B cell (primary cell): ENCODE data around the gene NUP210L. TPM values are rescaled to one million over a fixed set of nuclear protein-coding genes. Genes with fewer than 3 reads are reported as not detected.
"Not testable (repeated sequence)": the region's sequence is repeated elsewhere in the genome, so short reads cannot be mapped to it uniquely, and the experiment has no call there.

Source experiments
- ATAC-seq: fragments of 200-7000 bp; cut with Tn5 transposase; one replicate; pipeline ENCODE4 v1.10.0; 2021; ENCODE audit warnings: low read depth, mild to moderate bottlenecking, moderate number of reproducible peaks, moderate library complexity
- CTCF ChIA-PET: fragments of 350-600 bp; sonication (Branson Sonifier 250); formaldehyde crosslinking; loops from one replicate; lab custom pipeline; 2021; ENCODE audit warnings: antibody characterized with exemption, inconsistent platforms; lab: Charles Lee
- POLR2A ChIA-PET: fragments of 350-600 bp; sonication (Branson Sonifier 250); formaldehyde crosslinking; loops from one replicate; lab custom pipeline; 2021; ENCODE audit warnings: antibody characterized with exemption; lab: Charles Lee
- DNase-seq: peaks from one replicate; pipeline ENCODE4 v3.0.0; 2013
- H2AFZ ChIP-seq: 2 replicates; pipeline ENCODE4 v1.6.1; 2012; ENCODE audit warnings: mild to moderate bottlenecking, low read depth, low read length; ENCODE audit not compliant: insufficient read depth, poor library complexity, severe bottlenecking
- H3K27ac ChIP-seq, 2 donors: 1 replicate in 1 of 2; 2 replicates in 1 of 2; pipeline ENCODE4 v1.5.1; 2012 to 2013; ENCODE audit warnings: low read length in 2 of 2, mild to moderate bottlenecking in 2 of 2, moderate library complexity in 1 of 2
- H3K27me3 ChIP-seq, 4 experiments: fragments of 200-600 bp in 1 of 4; sonication (generic) in 1 of 4; replicated peaks in 1 of 4; 1 replicate in 2 of 4; 2 replicates in 2 of 4; pipeline versions ENCODE4 v1.6.1 to v1.7.0; 2013 to 2016; ENCODE audit warnings: low read length in 3 of 4, mild to moderate bottlenecking in 2 of 4, mixed read lengths in 1 of 4, moderate library complexity in 1 of 4; ENCODE audit not compliant: insufficient read depth in 4 of 4, control insufficient read depth in 3 of 4; ENCODE audit errors: control extremely low read depth in 1 of 4
- H3K36me3 ChIP-seq, 2 experiments: replicated peaks in 1 of 2; 1 replicate in 1 of 2; 2 replicates in 1 of 2; pipeline versions ENCODE4 v1.6.1 to v1.7.1; 2013; ENCODE audit warnings: low read length in 1 of 2; ENCODE audit not compliant: insufficient read depth in 2 of 2, control insufficient read depth in 1 of 2; ENCODE audit errors: control extremely low read depth in 1 of 2, extremely low read depth in 1 of 2
- H3K4me1 ChIP-seq, 2 donors: fragments of 200-600 bp in 1 of 2; sonication (generic) in 1 of 2; 1 replicate in 1 of 2; 2 replicates in 1 of 2; pipeline versions ENCODE4 v1.5.1 to v1.6.1; 2013 to 2017; ENCODE audit warnings: low read length in 2 of 2; ENCODE audit not compliant: control insufficient read depth in 2 of 2, insufficient read depth in 2 of 2
- H3K4me2 ChIP-seq: replicated peaks from 2 replicates; pipeline ENCODE3; 2012; ENCODE audit warnings: mild to moderate bottlenecking, low read depth, low read length; ENCODE audit not compliant: poor library complexity, severe bottlenecking
- H3K4me3 ChIP-seq, 5 experiments: fragments of 200-600 bp in 1 of 5; sonication (generic) in 1 of 5; 1 replicate in 3 of 5; 2 replicates in 2 of 5; pipeline versions ENCODE4 v1.5.1 to v1.7.0; 2011 to 2016; ENCODE audit warnings: low read length in 4 of 5, mild to moderate bottlenecking in 4 of 5, low read depth in 2 of 5, control low read depth in 1 of 5, moderate library complexity in 1 of 5; ENCODE audit not compliant: insufficient read depth in 1 of 5; ENCODE audit errors: control extremely low read depth in 1 of 5, extremely low read depth in 1 of 5
- H3K79me2 ChIP-seq: fragments of 200-600 bp; sonication (generic); one replicate; pipeline ENCODE4 v1.6.0; 2016; ENCODE audit warnings: low read length; ENCODE audit not compliant: control insufficient read depth, insufficient read depth
- H3K9ac ChIP-seq: fragments of 200-600 bp; sonication (generic); 2 replicates; pipeline ENCODE4 v1.6.1; 2017; ENCODE audit warnings: mild to moderate bottlenecking, low read length, moderate library complexity
- H3K9me3 ChIP-seq, 3 donors: one replicate each; pipeline versions ENCODE4 v1.6.1 to v1.7.1; 2013; ENCODE audit warnings: low read length in 2 of 3; ENCODE audit not compliant: control insufficient read depth in 2 of 3, insufficient read depth in 1 of 3; ENCODE audit errors: control extremely low read depth in 1 of 3
- H4K20me1 ChIP-seq: 2 replicates; pipeline ENCODE4 v1.6.0; 2012; ENCODE audit warnings: mild to moderate bottlenecking, low read length; ENCODE audit not compliant: insufficient read depth, control insufficient read depth, poor library complexity, severe bottlenecking
- H3K27ac Mint-ChIP-seq: one replicate; pipeline ENCODE4 v1.8.0; 2021; ENCODE audit warnings: mixed read lengths
- H3K27me3 Mint-ChIP-seq: one replicate; pipeline ENCODE4 v1.8.0; 2021; ENCODE audit warnings: mixed read lengths
- H3K4me1 Mint-ChIP-seq: one replicate; pipeline ENCODE4 v1.8.0; 2021; ENCODE audit warnings: mixed read lengths
- H3K4me3 Mint-ChIP-seq: one replicate; pipeline ENCODE4 v1.8.0; 2021; ENCODE audit warnings: mixed read lengths
- H3K9me3 Mint-ChIP-seq: one replicate; pipeline ENCODE4 v1.8.0; 2022; ENCODE audit warnings: mixed read lengths; ENCODE audit not compliant: insufficient read depth
- CTCF ChIP-seq: fragments of 200-600 bp; IDR thresholded peaks from one replicate; pipeline ENCODE4 v1.8.0; 2022; ENCODE audit warnings: antibody characterized with exemption, mild to moderate bottlenecking
- EZH2 ChIP-seq: IDR thresholded peaks from 2 replicates; pipeline ENCODE4 v1.6.1; 2012; ENCODE audit warnings: borderline replicate concordance, low read depth, mild to moderate bottlenecking, moderate library complexity, low read length; ENCODE audit not compliant: insufficient read depth, poor library complexity, severe bottlenecking
- WGBS: methylation state at CpG from one replicate; pipeline ENCODE4 v1.1.5; 2013; ENCODE audit warnings: missing lambda C conversion rate; ENCODE audit not compliant: insufficient coverage; 5-methylcytosine and 5-hydroxymethylcytosine counted together
- intact Hi-C: fragments of 100-400 bp; cut with micrococcal nuclease; formaldehyde crosslinking; loops from one replicate; pipeline ENCODE4 v1.10.0; 2022
- polyA plus RNA-seq: library from polyadenylated mRNA; depleted of rRNA; stranded (reverse); fragments of >200 nt; gene quantifications from 2 replicates; pipeline ENCODE4 v1.2.3, GENCODE V29; 2012
- total RNA-seq, 2 donors: library from RNA; stranded (reverse); fragments of 120-200 nt in 1 of 2; gene quantifications; 1 replicate in 1 of 2; 2 replicates in 1 of 2; pipeline versions ENCODE4 v1.2.3 to v1.2.4, GENCODE V29; 2013 to 2022

NUP210L gene
- total and polyA plus RNA-seq, 2 donors (not counting 1 experiment from before 2014, with no cell fraction given), result 0.04 to 0.20 TPM

- Mint-ChIP-seq H3K4me3 (no peak overlapping the region), H3K4me1 (no peaks in the 10 kb centered on the region), H3K27me3 (no peaks in the 10 kb centered on the region), H3K9me3 (no peaks in the 10 kb centered on the region), H3K27ac (no peak overlapping the region)
- ChIA-PET POLR2A (interaction anchor here (0.7 kb wide), 1 partner anchor 129 kb away, joined by 6 read pairs; no protein-coding TSS in a partner anchor), CTCF (no interaction called here)
- Histone ChIP-seq H3K4me3 (no peak overlapping the region), H3K27ac (no peak overlapping the region), H2AFZ (no peak overlapping the region), H3K9me3 (no peaks in the 10 kb centered on the region), H3K79me2 (no peaks in the 10 kb centered on the region), H4K20me1 (no peaks in the 10 kb centered on the region), H3K4me2 (no peak overlapping the region), H3K4me1 (no peaks in the 10 kb centered on the region), H3K36me3 (no peaks in the 10 kb centered on the region), H3K9ac (no peak overlapping the region), H3K27me3 (no peaks in the 10 kb centered on the region)
- no peak for DNase-seq
- intact Hi-C loops, result no loop called here
- no peak for TF ChIP-seq EZH2
- TF ChIP-seq CTCF, result no peak
- ATAC-seq, result no peak
- WGBS, result 100% methylated on average over 1 of the region's 2 CpGs
These were observed 21.6 kb downstream of the NUP210L start for GRCh38 chr1:154133256-154133655.

GRCh38 chr1:154129391-154129970 is 25.4 kb downstream of the NUP210L start:
- H3K4me3 Mint-ChIP-seq, result no peak overlapping the region
- H3K79me2 ChIP-seq, result no peaks in the 10 kb centered on the region
- H3K4me2 ChIP-seq, result no peak overlapping the region
- ChIA-PET POLR2A (no interaction called here), CTCF (no interaction called here)
- H3K4me1 ChIP-seq, result no peaks in the 10 kb centered on the region
- H3K36me3 ChIP-seq, result no peaks in the 10 kb centered on the region
- no peaks in the 10 kb centered on the region for H3K9me3 ChIP-seq
- no peak overlapping the region for H3K9ac ChIP-seq
- H3K27me3 ChIP-seq, result no peaks in the 10 kb centered on the region
- no peaks in the 10 kb centered on the region for H3K9me3 Mint-ChIP-seq
- no peaks in the 10 kb centered on the region for H4K20me1 ChIP-seq
- TF ChIP-seq EZH2 (no peak), CTCF (no peak)
- no peak for DNase-seq
- no peaks in the 10 kb centered on the region for H3K27me3 Mint-ChIP-seq
- H3K27ac ChIP-seq, result no peak overlapping the region
- intact Hi-C loops, result no loop called here
- H3K4me3 ChIP-seq, result no peak overlapping the region
- WGBS, result no CpG with 5 or more reads among the region's 2 CpGs
- no peak overlapping the region for H2AFZ ChIP-seq
- no peak overlapping the region for H3K27ac Mint-ChIP-seq
- H3K4me1 Mint-ChIP-seq, result no peaks in the 10 kb centered on the region
- no peak for ATAC-seq

GRCh38 chr1:154123205-154123604 is 31.7 kb downstream of the NUP210L start:
- H3K4me3 ChIP-seq, H3K27ac ChIP-seq, H3K79me2 ChIP-seq, POLR2A ChIA-PET, H3K36me3 ChIP-seq, intact Hi-C loops, H3K27me3 Mint-ChIP-seq, H2AFZ ChIP-seq, H3K27ac Mint-ChIP-seq, ATAC-seq, H3K9me3 ChIP-seq, DNase-seq, H3K4me1 ChIP-seq, H3K4me3 Mint-ChIP-seq, H4K20me1 ChIP-seq, H3K27me3 ChIP-seq, H3K9me3 Mint-ChIP-seq, H3K4me2 ChIP-seq, H3K4me1 Mint-ChIP-seq, H3K9ac ChIP-seq: not testable (repeated sequence)
- WGBS, result 89% methylated on average over 5 of the region's 11 CpGs
- CTCF ChIA-PET, result interaction anchor here (0.6 kb wide), 1 partner anchor 9 kb away, joined by 3 read pairs; no protein-coding TSS in a partner anchor
